HepG2 (cell line): ENCODE measurements around the gene MLLT1.

Experiments used
- CREB1 ChIP-seq, 2 experiments: fragments of 450-650 bp in 1 of 2; IDR thresholded peaks; 2 replicates each; pipeline ENCODE4 v1.6.1; 2016 to 2017; ENCODE audit warnings: control low read depth in 1 of 2, mild to moderate bottlenecking in 1 of 2, missing compliant biosample characterization in 1 of 2, missing genetic modification characterization in 1 of 2
- EP300 ChIP-seq, 3 experiments: sonication (generic) in 1 of 3; formaldehyde crosslinking in 1 of 3; IDR thresholded peaks; 2 replicates each; pipeline versions ENCODE4 v1.5.1 to v1.6.1; 2011 to 2020; ENCODE audit warnings: low read depth in 2 of 3, low read length in 2 of 3, borderline replicate concordance in 1 of 3, improper control_type of control experiment in 1 of 3, mild to moderate bottlenecking in 1 of 3, missing genetic modification reagents in 1 of 3, moderate library complexity in 1 of 3
- GABPA ChIP-seq, 2 experiments: IDR thresholded peaks; 2 replicates each; pipeline ENCODE4 v1.6.1; 2011 to 2016; ENCODE audit warnings: low read depth in 2 of 2, low read length in 1 of 2, missing biosample characterization in 1 of 2, missing genetic modification characterization in 1 of 2
- POLR2A ChIP-seq, 2 experiments: IDR thresholded peaks; 2 replicates each; pipeline ENCODE4 v1.6.1; 2011; ENCODE audit warnings: low read depth in 2 of 2, low read length in 2 of 2, mild to moderate bottlenecking in 1 of 2, moderate library complexity in 1 of 2; ENCODE audit not compliant: insufficient read depth in 1 of 2
- YY1 ChIP-seq: IDR thresholded peaks from 2 replicates; pipeline ENCODE4 v1.6.1; 2011; ENCODE audit warnings: low read length, low read depth, moderate library complexity, mild to moderate bottlenecking; ENCODE audit not compliant: insufficient read depth, insufficient replicate concordance
- ZFP1 ChIP-seq: IDR thresholded peaks from 2 replicates; pipeline ENCODE4 v1.6.1; 2016
- ZNF296 ChIP-seq: sonication (generic); formaldehyde crosslinking; conservative IDR thresholded peaks from 2 replicates; pipeline ENCODE4 v1.5.0; 2020; ENCODE audit warnings: mild to moderate bottlenecking, missing genetic modification reagents
- ZNF350 ChIP-seq: sonication (generic); formaldehyde crosslinking; IDR thresholded peaks from 2 replicates; pipeline ENCODE4 v1.4.0; 2020; ENCODE audit warnings: mild to moderate bottlenecking, low read depth, missing genetic modification reagents, borderline replicate concordance
- ZNF780A ChIP-seq: sonication (generic); formaldehyde crosslinking; IDR thresholded peaks from 2 replicates; pipeline ENCODE4 v1.8.0; 2022; ENCODE audit warnings: mild to moderate bottlenecking, missing genetic modification reagents, moderate library complexity
- ZZZ3 ChIP-seq: sonication (generic); formaldehyde crosslinking; IDR thresholded peaks from 2 replicates; pipeline ENCODE4 v1.4.0; 2020; ENCODE audit warnings: missing genetic modification reagents, mild to moderate bottlenecking, borderline replicate concordance
- TF ChIP-seq, protein P1 (sequence below): IDR thresholded peaks from 2 replicates; pipeline ENCODE4 v1.6.1; 2016
- TF ChIP-seq, protein P2 (sequence below): sonication (generic); formaldehyde crosslinking; IDR thresholded peaks from 2 replicates; pipeline ENCODE4 v1.4.0; 2020; ENCODE audit warnings: missing genetic modification reagents
- TF ChIP-seq, protein P3 (sequence below): IDR thresholded peaks from 2 replicates; pipeline ENCODE4 v1.6.1; 2016; ENCODE audit warnings: mild to moderate bottlenecking
- TF ChIP-seq, protein P4 (sequence below): sonication (generic); formaldehyde crosslinking; IDR thresholded peaks from 2 replicates; pipeline ENCODE4 v1.5.0; 2020; ENCODE audit warnings: mild to moderate bottlenecking, missing genetic modification reagents, moderate library complexity

DNA sequence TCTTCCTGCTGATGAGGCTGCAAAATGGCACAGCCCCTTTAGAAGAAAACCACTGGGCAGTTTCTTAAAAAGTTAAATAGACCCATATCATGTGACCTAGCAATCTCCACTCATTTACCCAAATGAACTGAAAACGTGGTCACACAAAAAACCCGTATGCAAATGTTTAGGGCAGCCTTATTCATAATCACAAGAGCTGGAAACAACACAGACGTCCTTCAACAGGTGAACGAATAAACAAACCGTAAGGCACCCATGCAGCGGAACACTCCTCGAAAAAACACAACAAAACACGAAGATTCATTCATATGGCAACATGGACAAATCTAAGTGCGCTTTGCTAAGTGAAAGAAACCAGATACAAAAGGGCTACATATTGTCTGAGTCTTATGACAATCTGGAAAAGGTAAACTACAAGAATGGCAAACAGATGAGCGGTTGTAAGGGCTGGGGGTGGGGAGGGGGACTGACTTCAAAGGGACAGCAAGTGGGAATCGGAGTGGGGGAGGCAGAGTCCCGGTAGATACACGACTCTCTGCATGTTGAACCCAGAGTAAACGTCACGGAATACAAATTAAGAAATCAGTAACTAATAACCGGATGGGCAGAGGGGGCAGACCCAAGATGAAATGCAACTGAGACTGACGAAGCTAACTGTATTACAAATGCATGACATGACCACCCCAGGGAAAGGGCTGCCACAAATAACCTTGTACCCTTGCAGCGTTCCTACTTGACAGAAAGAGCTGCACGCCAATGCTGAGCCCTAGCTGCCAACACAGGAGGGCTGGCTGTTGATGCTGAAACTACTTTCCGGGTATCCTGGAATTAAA is 33.4 kb downstream of the MLLT1 start:
- TF ChIP-seq, protein P1, sequence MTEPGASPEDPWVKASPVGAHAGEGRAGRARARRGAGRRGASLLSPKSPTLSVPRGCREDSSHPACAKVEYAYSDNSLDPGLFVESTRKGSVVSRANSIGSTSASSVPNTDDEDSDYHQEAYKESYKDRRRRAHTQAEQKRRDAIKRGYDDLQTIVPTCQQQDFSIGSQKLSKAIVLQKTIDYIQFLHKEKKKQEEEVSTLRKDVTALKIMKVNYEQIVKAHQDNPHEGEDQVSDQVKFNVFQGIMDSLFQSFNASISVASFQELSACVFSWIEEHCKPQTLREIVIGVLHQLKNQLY (CRISPR knock-in tag), result no peak
- TF ChIP-seq EP300 (IDR thresholded peaks at IDR 0.05; ENCODE audit: low read depth in 2 of 2, low read length in 2 of 2) (no peak), EP300 (CRISPR knock-in tag; IDR thresholded peaks at IDR 0.05; ENCODE audit: borderline replicate concordance) (no peak), YY1 (no peak), ZZZ3 (no peak), CREB1 (IDR thresholded peaks at IDR 0.05) (no peak), CREB1 (CRISPR knock-in tag; IDR thresholded peaks at IDR 0.05) (no peak), ZNF296 (no peak), POLR2A (IDR thresholded peaks at IDR 0.05; ENCODE audit: insufficient read depth in 1 of 2, low read depth in 2 of 2, low read length in 2 of 2) (no peak), GABPA (IDR thresholded peaks at IDR 0.05; ENCODE audit: low read depth, low read length) (no peak), GABPA (CRISPR knock-in tag; IDR thresholded peaks at IDR 0.05; ENCODE audit: low read depth) (no peak), ZNF780A (CRISPR knock-in tag) (no peak), ZFP1 (no peak), ZNF350 (CRISPR knock-in tag) (no peak)
- TF ChIP-seq, protein P2, sequence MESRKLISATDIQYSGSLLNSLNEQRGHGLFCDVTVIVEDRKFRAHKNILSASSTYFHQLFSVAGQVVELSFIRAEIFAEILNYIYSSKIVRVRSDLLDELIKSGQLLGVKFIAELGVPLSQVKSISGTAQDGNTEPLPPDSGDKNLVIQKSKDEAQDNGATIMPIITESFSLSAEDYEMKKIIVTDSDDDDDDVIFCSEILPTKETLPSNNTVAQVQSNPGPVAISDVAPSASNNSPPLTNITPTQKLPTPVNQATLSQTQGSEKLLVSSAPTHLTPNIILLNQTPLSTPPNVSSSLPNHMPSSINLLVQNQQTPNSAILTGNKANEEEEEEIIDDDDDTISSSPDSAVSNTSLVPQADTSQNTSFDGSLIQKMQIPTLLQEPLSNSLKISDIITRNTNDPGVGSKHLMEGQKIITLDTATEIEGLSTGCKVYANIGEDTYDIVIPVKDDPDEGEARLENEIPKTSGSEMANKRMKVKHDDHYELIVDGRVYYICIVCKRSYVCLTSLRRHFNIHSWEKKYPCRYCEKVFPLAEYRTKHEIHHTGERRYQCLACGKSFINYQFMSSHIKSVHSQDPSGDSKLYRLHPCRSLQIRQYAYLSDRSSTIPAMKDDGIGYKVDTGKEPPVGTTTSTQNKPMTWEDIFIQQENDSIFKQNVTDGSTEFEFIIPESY (CRISPR knock-in tag), result no peak
- TF ChIP-seq, protein P3, sequence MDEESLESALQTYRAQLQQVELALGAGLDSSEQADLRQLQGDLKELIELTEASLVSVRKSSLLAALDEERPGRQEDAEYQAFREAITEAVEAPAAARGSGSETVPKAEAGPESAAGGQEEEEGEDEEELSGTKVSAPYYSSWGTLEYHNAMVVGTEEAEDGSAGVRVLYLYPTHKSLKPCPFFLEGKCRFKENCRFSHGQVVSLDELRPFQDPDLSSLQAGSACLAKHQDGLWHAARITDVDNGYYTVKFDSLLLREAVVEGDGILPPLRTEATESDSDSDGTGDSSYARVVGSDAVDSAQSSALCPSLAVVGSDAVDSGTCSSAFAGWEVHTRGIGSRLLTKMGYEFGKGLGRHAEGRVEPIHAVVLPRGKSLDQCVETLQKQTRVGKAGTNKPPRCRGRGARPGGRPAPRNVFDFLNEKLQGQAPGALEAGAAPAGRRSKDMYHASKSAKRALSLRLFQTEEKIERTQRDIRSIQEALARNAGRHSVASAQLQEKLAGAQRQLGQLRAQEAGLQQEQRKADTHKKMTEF (CRISPR knock-in tag), result no peak
- TF ChIP-seq, protein P4, sequence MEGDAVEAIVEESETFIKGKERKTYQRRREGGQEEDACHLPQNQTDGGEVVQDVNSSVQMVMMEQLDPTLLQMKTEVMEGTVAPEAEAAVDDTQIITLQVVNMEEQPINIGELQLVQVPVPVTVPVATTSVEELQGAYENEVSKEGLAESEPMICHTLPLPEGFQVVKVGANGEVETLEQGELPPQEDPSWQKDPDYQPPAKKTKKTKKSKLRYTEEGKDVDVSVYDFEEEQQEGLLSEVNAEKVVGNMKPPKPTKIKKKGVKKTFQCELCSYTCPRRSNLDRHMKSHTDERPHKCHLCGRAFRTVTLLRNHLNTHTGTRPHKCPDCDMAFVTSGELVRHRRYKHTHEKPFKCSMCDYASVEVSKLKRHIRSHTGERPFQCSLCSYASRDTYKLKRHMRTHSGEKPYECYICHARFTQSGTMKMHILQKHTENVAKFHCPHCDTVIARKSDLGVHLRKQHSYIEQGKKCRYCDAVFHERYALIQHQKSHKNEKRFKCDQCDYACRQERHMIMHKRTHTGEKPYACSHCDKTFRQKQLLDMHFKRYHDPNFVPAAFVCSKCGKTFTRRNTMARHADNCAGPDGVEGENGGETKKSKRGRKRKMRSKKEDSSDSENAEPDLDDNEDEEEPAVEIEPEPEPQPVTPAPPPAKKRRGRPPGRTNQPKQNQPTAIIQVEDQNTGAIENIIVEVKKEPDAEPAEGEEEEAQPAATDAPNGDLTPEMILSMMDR, result no peak
